SHP77 (cell line): Measurements from ENCODE around the gene NUDT5.
"Not testable (repeated sequence)": the region's sequence is repeated elsewhere in the genome, so short reads cannot be mapped to it uniquely, and the experiment has no call there.

Source experiments
- DNase-seq, 2 experiments: peaks; one replicate each; lab custom pipeline; 2025; lab: John Stamatoyannopoulos, UW

Gene NUDT5

GRCh38 chr10:12202226-12202625 lies 6.5 kb upstream of the NUDT5 start:
- DNase-seq = no peak

GRCh38 chr10:12201543-12201942 lies 5.9 kb upstream of the NUDT5 start:
- no peak for DNase-seq

GRCh38 chr10:12200850-12201249 lies 5.2 kb upstream of the NUDT5 start:
- no peak for DNase-seq

- no peak for DNase-seq
Observed at GRCh38 chr10:12198156-12198555, 2.5 kb upstream of the NUDT5 start.

GRCh38 chr10:12196531-12197211 lies 980 bp upstream of the NUDT5 start:
- DNase-seq = no peak

GRCh38 chr10:12195281-12195602 lies 449 bp downstream of the NUDT5 start:
- DNase-seq = no peak

- DNase-seq = no peak
Observed at GRCh38 chr10:12194752-12195271, 879 bp downstream of the NUDT5 start.

GRCh38 chr10:12193193-12193592 lies 2.5 kb downstream of the NUDT5 start:
- no peak for DNase-seq

GRCh38 chr10:12191715-12192114 lies 4.0 kb downstream of the NUDT5 start:
- no peak for DNase-seq

- no peak for DNase-seq
Observed at GRCh38 chr10:12189426-12189825, 6.3 kb downstream of the NUDT5 start.

GRCh38 chr10:12188656-12189055 lies 7.0 kb downstream of the NUDT5 start:
- DNase-seq = no peak

- no peak for DNase-seq
Observed at GRCh38 chr10:12187321-12187905, 8.3 kb downstream of the NUDT5 start.

- DNase-seq = no peak
Observed at GRCh38 chr10:12186323-12186722, 9.4 kb downstream of the NUDT5 start.

- no peak for DNase-seq
Observed at GRCh38 chr10:12184165-12184564, 11.5 kb downstream of the NUDT5 start.

GRCh38 chr10:12181065-12181775 lies 14.5 kb downstream of the NUDT5 start:
- no peak for DNase-seq

GRCh38 chr10:12180221-12180974 lies 15.3 kb downstream of the NUDT5 start:
- DNase-seq = no peak

GRCh38 chr10:12179606-12180170 lies 16.0 kb downstream of the NUDT5 start:
- no peak for DNase-seq

- DNase-seq = no peak
Observed at GRCh38 chr10:12177642-12178041, 18.0 kb downstream of the NUDT5 start.

GRCh38 chr10:12171512-12171911 lies 24.2 kb downstream of the NUDT5 start:
- DNase-seq = not testable (repeated sequence)

- DNase-seq = no peak
Observed at GRCh38 chr10:12165999-12166775, 29.5 kb downstream of the NUDT5 start.

- DNase-seq = no peak
Observed at GRCh38 chr10:12165036-12165435, 30.7 kb downstream of the NUDT5 start.
